ENCODE data around the gene KIAA1671.

- TF ChIP-seq EZH2 (IDR thresholded peaks at IDR 0.05; ENCODE audit: borderline replicate concordance, insufficient read depth, low read depth, low read length, poor library complexity, severe bottlenecking) = no peak
- no peak for TF ChIP-seq CTCF (IDR thresholded peaks at IDR 0.05)
Observed at GRCh38 chr22:25221790-25222189, 269.3 kb downstream of the KIAA1671 start.
